GM23338 (cell line): ENCODE measurements around the gene ZCCHC9. TPM values are rescaled to one million over a fixed set of nuclear protein-coding genes. Genes with fewer than 3 reads are reported as not detected.

Experiments
- ATAC-seq: fragments of 200-7000 bp; cut with Tn5 transposase; 3 replicates; pipeline ENCODE4 v1.9.1; 2020
- DNase-seq: peaks from one replicate; pipeline ENCODE4 v3.0.0-alpha.2; 2015; ENCODE audit warnings: low spot score
- H2AFZ ChIP-seq: fragments of 200-600 bp; sonication (generic); 2 replicates; pipeline ENCODE4 v1.8.0; 2016; ENCODE audit warnings: antibody characterized with exemption, mild to moderate bottlenecking, moderate library complexity
- H3F3A ChIP-seq: fragments of 200-600 bp; sonication (generic); replicated peaks from 2 replicates; pipeline ENCODE4 v1.8.0; 2017; ENCODE audit warnings: antibody characterized with exemption, mixed run types, low read depth
- H3K27ac ChIP-seq: fragments of 200-600 bp; sonication (generic); 2 replicates; pipeline ENCODE4 v1.6.1; 2016; ENCODE audit warnings: low read depth
- H3K27me3 ChIP-seq: fragments of 200-600 bp; sonication (generic); 2 replicates; pipeline ENCODE4 v1.8.0; 2016; ENCODE audit warnings: mild to moderate bottlenecking, mixed run types, moderate library complexity; ENCODE audit not compliant: insufficient read depth
- H3K36me3 ChIP-seq: fragments of 200-600 bp; sonication (generic); 2 replicates; pipeline ENCODE4 v1.8.0; 2016; ENCODE audit warnings: mild to moderate bottlenecking; ENCODE audit not compliant: insufficient read depth
- H3K4me1 ChIP-seq: fragments of 200-600 bp; sonication (generic); 2 replicates; pipeline ENCODE4 v1.8.0; 2016; ENCODE audit warnings: mild to moderate bottlenecking, moderate library complexity; ENCODE audit not compliant: insufficient read depth
- H3K4me2 ChIP-seq: fragments of 200-600 bp; sonication (generic); 2 replicates; pipeline ENCODE4 v1.7.1; 2017; ENCODE audit warnings: mixed run types
- H3K4me3 ChIP-seq: fragments of 200-600 bp; sonication (generic); 2 replicates; pipeline ENCODE4 v1.6.1; 2016; ENCODE audit warnings: mixed run types
- H3K79me2 ChIP-seq: fragments of 200-600 bp; sonication (generic); replicated peaks from 2 replicates; pipeline ENCODE4 v1.8.0; 2017; ENCODE audit warnings: mild to moderate bottlenecking; ENCODE audit not compliant: insufficient read depth
- H3K9me2 ChIP-seq: fragments of 200-600 bp; sonication (generic); 2 replicates; pipeline ENCODE4 v1.8.0; 2017; ENCODE audit not compliant: insufficient read depth
- H4K20me1 ChIP-seq: fragments of 200-600 bp; sonication (generic); replicated peaks from 2 replicates; pipeline ENCODE4 v1.8.0; 2017; ENCODE audit warnings: mild to moderate bottlenecking; ENCODE audit not compliant: insufficient read depth
- H3K27ac Mint-ChIP-seq: 2 replicates; pipeline ENCODE4 v1.8.0; 2020; ENCODE audit warnings: inconsistent platforms, mild to moderate bottlenecking, moderate library complexity, mixed read lengths
- H3K27me3 Mint-ChIP-seq: 3 replicates; pipeline ENCODE4 v1.8.0; 2022; ENCODE audit warnings: low read depth, mild to moderate bottlenecking, moderate library complexity, mixed read lengths, inconsistent platforms; ENCODE audit not compliant: insufficient read depth, poor library complexity
- H3K36me3 Mint-ChIP-seq: 3 replicates; pipeline ENCODE4 v1.8.0; 2021; ENCODE audit warnings: low read depth, mild to moderate bottlenecking, inconsistent platforms, moderate library complexity, mixed read lengths
- H3K4me1 Mint-ChIP-seq: 3 replicates; pipeline ENCODE4 v1.8.0; 2020; ENCODE audit warnings: mild to moderate bottlenecking, inconsistent platforms, mixed read lengths
- H3K4me3 Mint-ChIP-seq: 3 replicates; pipeline ENCODE4 v1.8.0; 2021; ENCODE audit warnings: moderate library complexity, mild to moderate bottlenecking, inconsistent platforms, mixed read lengths
- H3K9me3 Mint-ChIP-seq: 3 replicates; pipeline ENCODE4 v1.8.0; 2020; ENCODE audit warnings: moderate library complexity, mild to moderate bottlenecking, inconsistent platforms, mixed read lengths
- EZH2 ChIP-seq: fragments of 200-600 bp; sonication (generic); IDR thresholded peaks from one replicate; pipeline ENCODE4 v1.8.0; 2017; ENCODE audit warnings: antibody characterized with exemption, mild to moderate bottlenecking, low read depth; ENCODE audit not compliant: unreplicated experiment
- EZH2phosphoT487 ChIP-seq: fragments of 200-600 bp; sonication (generic); IDR thresholded peaks from one replicate; pipeline ENCODE4 v1.8.1; 2018; ENCODE audit warnings: antibody characterized with exemption; ENCODE audit not compliant: unreplicated experiment
- JUNB ChIP-seq: IDR thresholded peaks from one replicate; pipeline ENCODE4 v1.6.1; 2016; ENCODE audit warnings: antibody characterized with exemption; ENCODE audit not compliant: unreplicated experiment
- POLR2AphosphoS5 ChIP-seq: IDR thresholded peaks from 2 replicates; pipeline ENCODE4 v1.6.1; 2016; ENCODE audit warnings: antibody characterized with exemption, low read depth
- STAT1 ChIP-seq: IDR thresholded peaks from one replicate; pipeline ENCODE4 v1.6.1; 2016; ENCODE audit warnings: antibody characterized with exemption; ENCODE audit not compliant: unreplicated experiment
- ZNF114 ChIP-seq: fragments of 250-450 bp; sonication (Bioruptor Pico); IDR thresholded peaks from 2 replicates; pipeline ENCODE4 v1.5.0; 2020; ENCODE audit warnings: mild to moderate bottlenecking, moderate library complexity
- ZNF331 ChIP-seq: fragments of 250-450 bp; sonication (Bioruptor Pico); IDR thresholded peaks from 2 replicates; pipeline ENCODE4 v1.5.0; 2020; ENCODE audit warnings: low read depth, mild to moderate bottlenecking, moderate library complexity
- polyA plus RNA-seq: library from polyadenylated mRNA; unstranded; fragments of >200 nt; fragmentation: Nextera tagmentation; extraction: Ambion mirVana; gene quantifications from 2 replicates; pipeline ENCODE4 v1.2.1, GENCODE V29; 2016
- total RNA-seq: library from RNA; depleted of rRNA; stranded (reverse); fragments of >200 nt; shearing (Covaris generic); gene quantifications from 2 replicates; pipeline ENCODE4 v1.2.3, GENCODE V29; 2014
- TF ChIP-seq, protein P1 (sequence below), 2 experiments: fragments of 200-600 bp in 1 of 2; sonication (generic) in 1 of 2; conservative IDR thresholded peaks; 2 replicates each; pipeline versions ENCODE4 v1.5.1 to v1.6.1; 2016 to 2017; ENCODE audit warnings: antibody characterized with exemption in 2 of 2, low read depth in 2 of 2, mild to moderate bottlenecking in 2 of 2, moderate library complexity in 1 of 2
- TF ChIP-seq, protein P2 (sequence below): IDR thresholded peaks from 2 replicates; pipeline ENCODE4 v1.6.1; 2016; ENCODE audit warnings: antibody characterized with exemption
- TF ChIP-seq, protein P3 (sequence below): IDR thresholded peaks from one replicate; pipeline ENCODE4 v1.6.1; 2018; ENCODE audit warnings: antibody characterized with exemption; ENCODE audit not compliant: unreplicated experiment

The ZCCHC9 gene
- total and polyA plus RNA-seq, 2 experiments from 2014 or later: 31.1 to 48.7 TPM

DNA sequence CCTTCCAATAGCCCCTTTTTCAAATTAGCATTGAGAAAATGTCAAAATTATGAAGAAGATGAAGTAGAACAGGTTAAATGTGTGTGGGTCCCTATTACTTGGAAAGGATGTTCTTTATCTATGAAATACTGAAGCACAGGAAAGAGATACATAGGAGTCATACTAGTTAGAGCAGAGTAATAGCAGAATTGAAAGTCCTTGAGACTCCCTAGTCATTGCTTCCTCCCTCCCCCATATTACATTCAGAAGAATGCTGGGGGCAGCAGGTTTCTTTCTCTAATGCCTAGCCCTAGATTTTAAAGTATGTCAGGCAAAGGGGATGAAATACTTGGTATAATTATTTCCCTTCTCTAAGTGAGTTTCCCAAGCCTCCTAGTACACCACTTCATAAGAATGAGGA lies 4.4 kb downstream of the ZCCHC9 start:
- Mint-ChIP-seq H3K27me3 (no peaks in the 10 kb centered on the region), H3K27ac (no peak overlapping the region), H3K4me1 (no peaks in the 10 kb centered on the region), H3K9me3 (no peaks in the 10 kb centered on the region), H3K4me3 (no peak overlapping the region), H3K36me3 (no peaks in the 10 kb centered on the region; the same call in 2 of the 3 replicates)
- Histone ChIP-seq H3F3A (no peaks in the 10 kb centered on the region), H4K20me1 (no peaks in the 10 kb centered on the region; the same call in 1 of the 2 replicates), H3K79me2 (peaks cover 32% of the 10 kb centered on the region), H2AFZ (no peak overlapping the region), H3K27me3 (no peaks in the 10 kb centered on the region), H3K9me2 (no peaks in the 10 kb centered on the region), H3K4me2 (no peak overlapping the region), H3K36me3 (no peaks in the 10 kb centered on the region), H3K4me1 (no peaks in the 10 kb centered on the region), H3K4me3 (no peak overlapping the region), H3K27ac (no peak overlapping the region)
- DNase-seq: no peak
- TF ChIP-seq JUNB: no peak
- no peak for TF ChIP-seq ZNF114 (CRISPR knock-in tag)
- ATAC-seq: no peak

DNA sequence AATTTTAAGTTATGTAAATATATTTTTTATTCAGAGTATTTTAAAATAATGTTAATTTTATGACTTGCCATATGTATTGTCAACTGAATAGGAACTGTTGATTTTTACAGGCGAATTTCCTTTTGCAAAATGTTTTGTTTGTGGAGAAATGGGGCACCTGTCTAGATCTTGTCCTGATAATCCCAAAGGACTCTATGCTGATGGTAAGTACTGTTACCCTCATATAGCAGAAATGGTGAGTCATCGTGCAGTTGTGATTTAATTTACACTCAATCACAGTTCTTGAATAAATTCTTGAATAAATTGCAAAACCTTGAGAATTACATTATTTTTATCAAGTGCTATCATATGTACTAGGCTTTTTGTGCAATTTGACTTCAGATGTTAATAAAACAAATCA lies 7.4 kb downstream of the ZCCHC9 start:
- Histone ChIP-seq H3K79me2 (peaks cover 7% of the 10 kb centered on the region), H3K27ac (no peak overlapping the region), H3K9me2 (no peaks in the 10 kb centered on the region), H3K4me2 (no peak overlapping the region), H3K4me3 (no peak overlapping the region), H3K4me1 (no peaks in the 10 kb centered on the region), H3F3A (no peaks in the 10 kb centered on the region), H3K27me3 (no peaks in the 10 kb centered on the region), H3K36me3 (0 out of 2 replicates have a peak, but pooled peaks cover 13% of the 10 kb centered on the region), H2AFZ (no peak overlapping the region), H4K20me1 (no peaks in the 10 kb centered on the region; the same call in 1 of the 2 replicates)
- H3K9me3 Mint-ChIP-seq: no peaks in the 10 kb centered on the region
- H3K27me3 Mint-ChIP-seq: no peaks in the 10 kb centered on the region
- no peak for ATAC-seq
- no peak overlapping the region for H3K4me3 Mint-ChIP-seq
- no peak for TF ChIP-seq ZNF114 (CRISPR knock-in tag)
- peaks cover 9% of the 10 kb centered on the region; the same call in 1 of the 3 replicates for H3K36me3 Mint-ChIP-seq
- H3K4me1 Mint-ChIP-seq: no peaks in the 10 kb centered on the region
- no peak for DNase-seq
- no peak overlapping the region for H3K27ac Mint-ChIP-seq

DNA sequence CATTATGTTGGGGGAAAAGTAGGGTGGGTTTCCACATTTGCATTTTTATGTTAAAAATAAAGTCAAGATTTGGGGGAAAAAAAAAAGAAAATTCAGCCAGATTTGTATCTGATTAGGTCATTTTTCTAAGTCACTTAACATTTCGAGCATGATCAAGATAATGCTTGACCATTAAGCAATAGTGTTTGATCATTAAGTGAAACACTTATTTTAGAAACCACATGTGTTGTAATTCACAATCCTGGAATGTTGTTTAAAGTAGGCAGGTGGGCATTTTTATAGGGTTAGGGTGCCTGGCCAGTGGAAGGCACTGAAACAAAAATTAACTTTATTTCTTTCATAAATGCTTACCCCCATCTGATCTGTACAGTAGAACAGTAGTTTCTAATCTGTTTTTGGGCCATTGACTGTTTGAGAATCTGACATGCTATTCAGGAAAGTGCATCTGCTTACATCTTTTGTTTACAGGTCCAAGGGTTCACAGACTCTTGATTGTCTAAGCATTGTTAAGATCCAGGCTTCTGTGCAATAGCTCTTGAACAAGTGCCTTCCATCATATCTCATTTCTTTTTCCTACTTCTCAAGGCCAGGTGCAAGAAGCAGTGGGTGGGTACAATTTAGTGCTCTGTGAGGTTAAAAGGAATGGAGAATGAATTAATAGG lies 9.1 kb downstream of the ZCCHC9 start:
- Histone ChIP-seq H3K36me3 (0 out of 2 replicates have a peak, but pooled peaks cover 13% of the 10 kb centered on the region), H2AFZ (no peak overlapping the region), H3K27me3 (no peaks in the 10 kb centered on the region), H3F3A (no peaks in the 10 kb centered on the region), H3K27ac (no peak overlapping the region), H3K4me2 (no peak overlapping the region), H3K4me3 (no peak overlapping the region), H4K20me1 (no peaks in the 10 kb centered on the region; the same call in 1 of the 2 replicates), H3K79me2 (no peaks in the 10 kb centered on the region), H3K4me1 (no peaks in the 10 kb centered on the region), H3K9me2 (no peaks in the 10 kb centered on the region)
- Mint-ChIP-seq H3K9me3 (no peaks in the 10 kb centered on the region), H3K27ac (no peak overlapping the region), H3K4me3 (no peak overlapping the region), H3K4me1 (peaks cover 8% of the 10 kb centered on the region), H3K36me3 (peaks cover 9% of the 10 kb centered on the region; the same call in 1 of the 3 replicates), H3K27me3 (no peaks in the 10 kb centered on the region)
- DNase-seq (no peak), ATAC-seq (no peak)
- TF ChIP-seq ZNF114 (CRISPR knock-in tag) (no peak), EZH2 (no peak), JUNB (no peak), ZNF331 (CRISPR knock-in tag) (no peak), POLR2AphosphoS5 (no peak), EZH2phosphoT487 (no peak), STAT1 (no peak)
- TF ChIP-seq, protein P1, sequence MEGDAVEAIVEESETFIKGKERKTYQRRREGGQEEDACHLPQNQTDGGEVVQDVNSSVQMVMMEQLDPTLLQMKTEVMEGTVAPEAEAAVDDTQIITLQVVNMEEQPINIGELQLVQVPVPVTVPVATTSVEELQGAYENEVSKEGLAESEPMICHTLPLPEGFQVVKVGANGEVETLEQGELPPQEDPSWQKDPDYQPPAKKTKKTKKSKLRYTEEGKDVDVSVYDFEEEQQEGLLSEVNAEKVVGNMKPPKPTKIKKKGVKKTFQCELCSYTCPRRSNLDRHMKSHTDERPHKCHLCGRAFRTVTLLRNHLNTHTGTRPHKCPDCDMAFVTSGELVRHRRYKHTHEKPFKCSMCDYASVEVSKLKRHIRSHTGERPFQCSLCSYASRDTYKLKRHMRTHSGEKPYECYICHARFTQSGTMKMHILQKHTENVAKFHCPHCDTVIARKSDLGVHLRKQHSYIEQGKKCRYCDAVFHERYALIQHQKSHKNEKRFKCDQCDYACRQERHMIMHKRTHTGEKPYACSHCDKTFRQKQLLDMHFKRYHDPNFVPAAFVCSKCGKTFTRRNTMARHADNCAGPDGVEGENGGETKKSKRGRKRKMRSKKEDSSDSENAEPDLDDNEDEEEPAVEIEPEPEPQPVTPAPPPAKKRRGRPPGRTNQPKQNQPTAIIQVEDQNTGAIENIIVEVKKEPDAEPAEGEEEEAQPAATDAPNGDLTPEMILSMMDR (conservative IDR thresholded peaks at IDR 0.05; ENCODE audit: low read depth in 2 of 2): no peak
- TF ChIP-seq, protein P2, sequence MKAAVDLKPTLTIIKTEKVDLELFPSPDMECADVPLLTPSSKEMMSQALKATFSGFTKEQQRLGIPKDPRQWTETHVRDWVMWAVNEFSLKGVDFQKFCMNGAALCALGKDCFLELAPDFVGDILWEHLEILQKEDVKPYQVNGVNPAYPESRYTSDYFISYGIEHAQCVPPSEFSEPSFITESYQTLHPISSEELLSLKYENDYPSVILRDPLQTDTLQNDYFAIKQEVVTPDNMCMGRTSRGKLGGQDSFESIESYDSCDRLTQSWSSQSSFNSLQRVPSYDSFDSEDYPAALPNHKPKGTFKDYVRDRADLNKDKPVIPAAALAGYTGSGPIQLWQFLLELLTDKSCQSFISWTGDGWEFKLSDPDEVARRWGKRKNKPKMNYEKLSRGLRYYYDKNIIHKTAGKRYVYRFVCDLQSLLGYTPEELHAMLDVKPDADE: no peak
- TF ChIP-seq, protein P3, sequence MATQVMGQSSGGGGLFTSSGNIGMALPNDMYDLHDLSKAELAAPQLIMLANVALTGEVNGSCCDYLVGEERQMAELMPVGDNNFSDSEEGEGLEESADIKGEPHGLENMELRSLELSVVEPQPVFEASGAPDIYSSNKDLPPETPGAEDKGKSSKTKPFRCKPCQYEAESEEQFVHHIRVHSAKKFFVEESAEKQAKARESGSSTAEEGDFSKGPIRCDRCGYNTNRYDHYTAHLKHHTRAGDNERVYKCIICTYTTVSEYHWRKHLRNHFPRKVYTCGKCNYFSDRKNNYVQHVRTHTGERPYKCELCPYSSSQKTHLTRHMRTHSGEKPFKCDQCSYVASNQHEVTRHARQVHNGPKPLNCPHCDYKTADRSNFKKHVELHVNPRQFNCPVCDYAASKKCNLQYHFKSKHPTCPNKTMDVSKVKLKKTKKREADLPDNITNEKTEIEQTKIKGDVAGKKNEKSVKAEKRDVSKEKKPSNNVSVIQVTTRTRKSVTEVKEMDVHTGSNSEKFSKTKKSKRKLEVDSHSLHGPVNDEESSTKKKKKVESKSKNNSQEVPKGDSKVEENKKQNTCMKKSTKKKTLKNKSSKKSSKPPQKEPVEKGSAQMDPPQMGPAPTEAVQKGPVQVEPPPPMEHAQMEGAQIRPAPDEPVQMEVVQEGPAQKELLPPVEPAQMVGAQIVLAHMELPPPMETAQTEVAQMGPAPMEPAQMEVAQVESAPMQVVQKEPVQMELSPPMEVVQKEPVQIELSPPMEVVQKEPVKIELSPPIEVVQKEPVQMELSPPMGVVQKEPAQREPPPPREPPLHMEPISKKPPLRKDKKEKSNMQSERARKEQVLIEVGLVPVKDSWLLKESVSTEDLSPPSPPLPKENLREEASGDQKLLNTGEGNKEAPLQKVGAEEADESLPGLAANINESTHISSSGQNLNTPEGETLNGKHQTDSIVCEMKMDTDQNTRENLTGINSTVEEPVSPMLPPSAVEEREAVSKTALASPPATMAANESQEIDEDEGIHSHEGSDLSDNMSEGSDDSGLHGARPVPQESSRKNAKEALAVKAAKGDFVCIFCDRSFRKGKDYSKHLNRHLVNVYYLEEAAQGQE: no peak
